ENCODE data around the gene EHF.

- TF ChIP-seq POLR2A (IDR thresholded peaks at IDR 0.05) (no peak), CTCF (IDR thresholded peaks at IDR 0.05 in 4 of 5, conservative IDR thresholded peaks at IDR 0.05 in 1 of 5) (no peak)
These were observed 10.8 kb downstream of the EHF start for GRCh38 chr11:34631737-34632104.
